HG03354 (cell line): ENCODE measurements around the gene GOSR1.
"Not testable (repeated sequence)": the region's sequence is repeated elsewhere in the genome, so short reads cannot be mapped to it uniquely, and the experiment has no call there.

Experiments used
- ATAC-seq: cut with Tn5 transposase; IDR thresholded peaks from one replicate; pipeline ENCODE4 v1.9.1; 2021; ENCODE audit warnings: mild to moderate bottlenecking; ENCODE audit not compliant: unreplicated experiment, poor library complexity, severe bottlenecking

GOSR1 gene

GRCh38 chr17:30477083-30477773 lies at the start of gene GOSR1:
TSS of gene GOSR1 (plus strand) at chr17:30477408. CDS start at chr17:30477434, 26 bp downstream.
- peak; percentile 95 for ATAC-seq

GRCh38 chr17:30427611-30428010 lies 49.6 kb upstream of the GOSR1 start:
- ATAC-seq: no peak

- ATAC-seq: no peak
Observed at GRCh38 chr17:30429155-30429554, 48.1 kb upstream of the GOSR1 start.

GRCh38 chr17:30433514-30433913 lies 43.7 kb upstream of the GOSR1 start:
- ATAC-seq: no peak

GRCh38 chr17:30436729-30437128 lies 40.5 kb upstream of the GOSR1 start:
- no peak for ATAC-seq

GRCh38 chr17:30443721-30444120 lies 33.5 kb upstream of the GOSR1 start:
- no peak for ATAC-seq

GRCh38 chr17:30446640-30447039 lies 30.6 kb upstream of the GOSR1 start:
- ATAC-seq: not testable (repeated sequence)

GRCh38 chr17:30449480-30449879 lies 27.7 kb upstream of the GOSR1 start:
- ATAC-seq: no peak

- ATAC-seq: no peak
Observed at GRCh38 chr17:30450125-30451027, 26.8 kb upstream of the GOSR1 start.

- ATAC-seq: no peak
Observed at GRCh38 chr17:30454635-30455034, 22.6 kb upstream of the GOSR1 start.

- ATAC-seq: no peak
Observed at GRCh38 chr17:30458371-30458770, 18.8 kb upstream of the GOSR1 start.

- not testable (repeated sequence) for ATAC-seq
Observed at GRCh38 chr17:30458797-30459413, 18.3 kb upstream of the GOSR1 start.

- no peak for ATAC-seq
Observed at GRCh38 chr17:30468465-30468864, 8.7 kb upstream of the GOSR1 start.

GRCh38 chr17:30472238-30472890 lies 4.8 kb upstream of the GOSR1 start:
- no peak for ATAC-seq

GRCh38 chr17:30475206-30475605 lies 2.0 kb upstream of the GOSR1 start:
- no peak for ATAC-seq

GRCh38 chr17:30476726-30477082 lies 504 bp upstream of the GOSR1 start:
- peak; percentile 18 for ATAC-seq

- ATAC-seq: peak; percentile 16
Observed at GRCh38 chr17:30477774-30478115, 537 bp downstream of the GOSR1 start.

GRCh38 chr17:30482555-30482954 lies 5.3 kb downstream of the GOSR1 start:
- no peak for ATAC-seq

- ATAC-seq: no peak
Observed at GRCh38 chr17:30483159-30483558, 6.0 kb downstream of the GOSR1 start.

- ATAC-seq: no peak
Observed at GRCh38 chr17:30493780-30494179, 16.6 kb downstream of the GOSR1 start.
